CD4-positive, alpha-beta memory T cell (primary cell): ENCODE data around the gene NMNAT1. TPM values are rescaled to one million over a fixed set of nuclear protein-coding genes. Genes with fewer than 3 reads are reported as not detected.
A peak's percentile ranks its signal among the peaks of the same experiment; 100 is the strongest.

ENCODE experiments used
- CTCF ChIA-PET: fragments of 350-600 bp; sonication (Branson Sonifier 250); formaldehyde crosslinking; loops from one replicate; lab custom pipeline; 2021; ENCODE audit warnings: inconsistent platforms; ENCODE audit not compliant: partially characterized antibody; lab: Charles Lee
- POLR2A ChIA-PET: fragments of 350-600 bp; sonication (Branson Sonifier 250); formaldehyde crosslinking; loops from one replicate; lab custom pipeline; 2021; ENCODE audit not compliant: partially characterized antibody; lab: Charles Lee
- DNase-seq, 5 donors: peaks; one replicate each; pipeline versions ENCODE4 v3.0.0 to v3.0.0-alpha.2; 2020 to 2022; ENCODE audit warnings: mixed read lengths in 1 of 5
- H3K27ac ChIP-seq: one replicate; pipeline ENCODE4 v1.7.0; 2013; ENCODE audit warnings: low read depth, low read length
- H3K27me3 ChIP-seq: 2 replicates; pipeline ENCODE4 v1.7.0; 2013; ENCODE audit warnings: mild to moderate bottlenecking, low read length, moderate library complexity; ENCODE audit not compliant: insufficient read depth
- H3K36me3 ChIP-seq: 2 replicates; pipeline ENCODE4 v1.7.0; 2013; ENCODE audit warnings: mild to moderate bottlenecking, low read length, moderate library complexity; ENCODE audit not compliant: insufficient read depth
- H3K4me1 ChIP-seq: 2 replicates; pipeline ENCODE4 v1.7.0; 2013; ENCODE audit warnings: mild to moderate bottlenecking, low read length, moderate library complexity; ENCODE audit not compliant: insufficient read depth
- H3K4me3 ChIP-seq, 2 donors: one replicate each; pipeline ENCODE4 v1.7.0; 2013; ENCODE audit warnings: low read length in 2 of 2, mild to moderate bottlenecking in 1 of 2
- H3K9me3 ChIP-seq, 2 donors: one replicate each; pipeline ENCODE4 v1.7.0; 2013; ENCODE audit warnings: low read length in 2 of 2, control low read depth in 1 of 2; ENCODE audit not compliant: control insufficient read depth in 1 of 2
- H3K27ac Mint-ChIP-seq, 7 donors: one replicate each; pipeline ENCODE4 v1.8.0; 2020 to 2021; ENCODE audit warnings: mixed read lengths in 7 of 7, mild to moderate bottlenecking in 6 of 7, inconsistent platforms in 3 of 7, moderate library complexity in 3 of 7
- H3K27me3 Mint-ChIP-seq, 2 donors: one replicate each; pipeline ENCODE4 v1.8.0; 2020 to 2021; ENCODE audit warnings: mixed read lengths in 2 of 2
- H3K36me3 Mint-ChIP-seq, 2 donors: one replicate each; pipeline ENCODE4 v1.8.0; 2020 to 2021; ENCODE audit warnings: mixed read lengths in 2 of 2, inconsistent platforms in 1 of 2, mild to moderate bottlenecking in 1 of 2
- H3K4me1 Mint-ChIP-seq, 4 donors: one replicate each; pipeline ENCODE4 v1.8.0; 2020 to 2021; ENCODE audit warnings: mixed read lengths in 4 of 4, mild to moderate bottlenecking in 1 of 4
- H3K4me3 Mint-ChIP-seq, 8 donors: one replicate each; pipeline ENCODE4 v1.8.0; 2020 to 2021; ENCODE audit warnings: mixed read lengths in 8 of 8, mild to moderate bottlenecking in 7 of 8, moderate library complexity in 6 of 8, inconsistent platforms in 3 of 8
- H3K9me3 Mint-ChIP-seq, 8 donors: one replicate each; pipeline ENCODE4 v1.8.0; 2020 to 2021; ENCODE audit warnings: mixed read lengths in 8 of 8, mild to moderate bottlenecking in 5 of 8, inconsistent platforms in 3 of 8, moderate library complexity in 1 of 8
- intact Hi-C: fragments of 100-400 bp; cut with micrococcal nuclease; formaldehyde crosslinking; loops from one replicate; pipeline ENCODE4 v1.15.1; 2023
- polyA plus RNA-seq, 2 donors: library from polyadenylated mRNA; unstranded; fragments of 300-500 nt; fragmentation: Illumina TruSeq; gene quantifications; one replicate each; pipeline ENCODE4 v1.2.3, GENCODE V29; 2021
- total RNA-seq, 2 experiments: library from RNA; stranded (reverse); gene quantifications; one replicate each; pipeline ENCODE4 v1.2.3, GENCODE V29; 2021

NMNAT1 gene
- total and polyA plus RNA-seq, 4 experiments from 2014 or later = 0.57 to 6.7 (median 6.2) TPM

DNA sequence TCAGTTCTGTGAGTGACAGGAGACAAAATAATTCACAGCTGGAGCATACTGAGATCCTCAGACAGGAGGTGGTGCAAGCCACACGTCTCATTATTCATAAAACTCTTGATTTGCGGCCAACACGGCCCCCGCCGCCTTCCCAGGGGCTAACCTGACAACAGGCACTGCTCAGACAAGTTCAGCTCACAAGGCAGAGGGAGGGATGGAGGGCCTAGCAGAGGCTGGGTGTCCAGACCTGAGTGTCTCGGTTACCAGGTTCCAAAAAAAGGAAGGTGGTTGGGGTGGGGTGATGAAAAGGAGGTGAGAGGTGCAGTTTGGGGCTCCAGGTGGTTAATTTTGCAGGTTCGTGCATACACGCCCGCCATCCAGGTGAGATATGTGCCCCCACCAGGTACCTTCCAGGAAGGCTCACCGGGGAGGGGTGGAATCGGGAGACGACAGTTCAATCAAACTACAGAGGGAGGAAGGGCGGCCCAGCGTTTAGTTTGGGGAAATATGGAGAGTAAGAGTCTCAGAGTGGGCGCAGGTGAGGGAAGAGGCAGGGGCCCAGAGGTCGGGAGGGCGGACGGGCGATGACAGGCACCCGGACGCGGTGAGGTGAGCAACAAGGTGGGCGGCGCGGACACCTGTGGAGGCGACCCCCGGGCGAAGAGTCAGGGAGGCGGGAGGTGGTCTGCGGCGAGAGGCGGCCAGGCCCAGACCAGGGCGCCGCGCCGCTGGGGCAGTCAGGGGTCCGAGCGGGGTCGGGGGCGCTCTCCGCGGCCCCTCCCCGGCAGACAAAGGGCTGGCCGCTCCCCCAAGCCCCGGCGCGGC is 33.8 kb upstream of the NMNAT1 start:
- H3K4me1 Mint-ChIP-seq = peaks cover 29 to 39% (median 34%) of the 10 kb centered on the region in 4 donors
- ChIA-PET CTCF (interaction anchor here (1.2 kb wide), 1 partner anchor 34 kb away, joined by 3 read pairs; the partner anchor contains the start of genes LZIC and NMNAT1), POLR2A (no interaction called here)
- Histone ChIP-seq H3K9me3 (no peaks in the 10 kb centered on the region), H3K4me1 (peaks cover 16% of the 10 kb centered on the region), H3K4me3 (peak overlapping the region; percentile 63 to 80), H3K27ac (peak overlapping the region; percentile 50), H3K36me3 (no peaks in the 10 kb centered on the region), H3K27me3 (no peaks in the 10 kb centered on the region)
- no peaks in the 10 kb centered on the region for H3K27me3 Mint-ChIP-seq
- H3K36me3 Mint-ChIP-seq = peaks cover 0 to 6% of the 10 kb centered on the region in 2 donors
- peak overlapping the region; percentile 90 to 99 (median 97) for H3K4me3 Mint-ChIP-seq
- peaks cover 0 to 2% (median 0%) of the 10 kb centered on the region in 8 donors for H3K9me3 Mint-ChIP-seq
- peak overlapping the region; percentile 77 to 96 (median 92) for H3K27ac Mint-ChIP-seq
- intact Hi-C loops = loop anchor here (1.0 to 5.0 kb wide), 4 partner anchors 33 to 563 kb away; partner anchors contain the start of genes DFFA, LZIC, NMNAT1 and PEX14
- peak; percentile 6 to 54 (median 13) for DNase-seq

DNA sequence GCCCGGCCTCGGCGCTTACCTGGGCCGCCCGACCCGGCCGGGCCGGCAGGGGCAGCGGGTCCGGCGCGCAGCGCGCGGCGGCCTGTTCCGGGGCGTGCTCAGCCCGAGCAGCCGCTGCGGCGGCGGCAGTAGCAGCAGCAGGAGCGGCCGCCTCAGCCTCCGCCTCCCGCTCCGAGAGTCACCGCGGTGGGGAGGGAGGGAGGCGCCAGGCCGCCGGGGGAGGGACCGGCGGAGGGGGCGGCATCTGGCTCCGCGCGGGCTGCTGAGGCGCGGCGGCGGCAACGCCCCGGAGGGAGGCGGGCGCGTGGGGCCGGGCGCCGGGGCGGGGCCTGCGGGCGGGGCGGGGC is 33.2 kb upstream of the NMNAT1 start, which contains the start of gene CTNNBIP1:
TSS of gene CTNNBIP1 (minus strand) at position 194 of the 347 bp plus-strand sequence. CDS start 38,205 bp downstream, outside the sequence.
- Mint-ChIP-seq H3K27me3 (no peaks in the 10 kb centered on the region), H3K36me3 (peaks cover 0 to 6% of the 10 kb centered on the region in 2 donors), H3K27ac (peak within 1 kb of the TSS; percentile 85 to 99 (median 98)), H3K4me1 (peaks cover 27 to 39% (median 34%) of the 10 kb centered on the region in 4 donors), H3K4me3 (peak within 1 kb of the TSS; percentile 94 to 99 (median 98)), H3K9me3 (peaks cover 0 to 2% (median 0%) of the 10 kb centered on the region in 8 donors)
- intact Hi-C loops = loop anchor here (1.0 to 5.0 kb wide), 4 partner anchors 33 to 562 kb away; partner anchors contain the start of genes DFFA, LZIC, NMNAT1 and PEX14
- H3K27ac ChIP-seq = peak within 1 kb of the TSS; percentile 64
- no peak for DNase-seq
- peaks cover 16% of the 10 kb centered on the region for H3K4me1 ChIP-seq
- H3K4me3 ChIP-seq = peak within 1 kb of the TSS; percentile 71 to 80
- ChIA-PET CTCF (no interaction called here), POLR2A (interaction anchor here (1.2 kb wide), 4 partner anchors 33 to 281 kb away, joined by 4 to 12 read pairs (median 5); partner anchors contain the start of genes LZIC and NMNAT1)
- no peaks in the 10 kb centered on the region for H3K27me3 ChIP-seq
- no peaks in the 10 kb centered on the region for H3K36me3 ChIP-seq
- H3K9me3 ChIP-seq = no peaks in the 10 kb centered on the region

DNA sequence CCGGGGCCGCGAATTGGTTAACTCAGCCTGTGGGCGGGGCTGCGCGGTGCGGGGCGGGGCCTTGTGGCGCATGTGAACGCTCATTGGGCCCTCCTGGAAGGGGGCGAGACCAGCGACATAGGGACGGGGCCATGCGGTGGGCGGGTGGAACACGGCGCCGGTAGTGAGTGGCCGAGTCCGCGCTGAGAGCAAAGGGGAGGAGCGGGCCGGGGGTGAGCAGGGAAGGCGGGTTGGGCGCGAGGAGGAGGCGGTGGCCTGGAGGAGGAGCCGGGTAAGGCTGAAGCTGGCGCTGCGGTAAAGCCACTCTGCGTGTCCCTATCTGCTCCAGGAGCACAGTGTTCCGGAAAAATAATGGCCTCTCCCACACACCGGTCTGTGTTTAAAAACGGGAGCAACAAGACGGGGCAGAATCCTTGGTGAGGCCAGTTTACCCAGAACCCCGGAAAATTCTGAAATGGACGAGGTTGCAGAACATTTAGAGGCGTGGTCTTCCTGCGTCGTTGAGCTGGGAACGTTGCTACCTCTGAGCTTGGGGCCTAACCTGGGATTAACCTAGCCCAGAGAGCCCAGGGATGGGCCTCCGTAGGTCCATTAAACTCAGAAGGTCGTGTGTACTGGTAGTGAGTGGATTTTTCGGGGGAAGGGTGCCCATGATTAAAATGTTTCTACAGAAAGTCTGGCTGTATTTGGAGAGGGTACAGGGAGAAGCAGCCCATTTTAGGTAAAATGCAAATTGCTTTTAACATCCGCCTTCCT is 32.7 kb upstream of the NMNAT1 start:
- no peaks in the 10 kb centered on the region for H3K9me3 ChIP-seq
- Mint-ChIP-seq H3K27me3 (no peaks in the 10 kb centered on the region), H3K9me3 (peaks cover 0 to 2% (median 0%) of the 10 kb centered on the region in 8 donors), H3K4me3 (peak overlapping the region; percentile 92 to 99 (median 96)), H3K4me1 (peaks cover 27 to 39% (median 34%) of the 10 kb centered on the region in 4 donors), H3K36me3 (peaks cover 0 to 6% of the 10 kb centered on the region in 2 donors), H3K27ac (peak overlapping the region; percentile 85 to 99 (median 98))
- ChIA-PET POLR2A (interaction anchor here (0.8 to 1.2 kb wide), 8 partner anchors 32 to 321 kb away, joined by 3 to 12 read pairs (median 4); partner anchors contain the start of genes KIF1B, LZIC, NMNAT1 and UBE4B), CTCF (interaction anchor here (0.9 to 1.0 kb wide), 3 partner anchors 36 to 285 kb away, joined by 3 to 6 read pairs (median 3); no protein-coding TSS in a partner anchor)
- H3K27me3 ChIP-seq = no peaks in the 10 kb centered on the region
- peaks cover 16% of the 10 kb centered on the region for H3K4me1 ChIP-seq
- peak overlapping the region; percentile 71 to 78 for H3K4me3 ChIP-seq
- peak overlapping the region; percentile 64 for H3K27ac ChIP-seq
- no peaks in the 10 kb centered on the region for H3K36me3 ChIP-seq
- DNase-seq = peak; percentile 100
- intact Hi-C loops = loop anchor here (1.0 to 5.0 kb wide), 4 partner anchors 32 to 562 kb away; partner anchors contain the start of genes DFFA, LZIC, NMNAT1 and PEX14

DNA sequence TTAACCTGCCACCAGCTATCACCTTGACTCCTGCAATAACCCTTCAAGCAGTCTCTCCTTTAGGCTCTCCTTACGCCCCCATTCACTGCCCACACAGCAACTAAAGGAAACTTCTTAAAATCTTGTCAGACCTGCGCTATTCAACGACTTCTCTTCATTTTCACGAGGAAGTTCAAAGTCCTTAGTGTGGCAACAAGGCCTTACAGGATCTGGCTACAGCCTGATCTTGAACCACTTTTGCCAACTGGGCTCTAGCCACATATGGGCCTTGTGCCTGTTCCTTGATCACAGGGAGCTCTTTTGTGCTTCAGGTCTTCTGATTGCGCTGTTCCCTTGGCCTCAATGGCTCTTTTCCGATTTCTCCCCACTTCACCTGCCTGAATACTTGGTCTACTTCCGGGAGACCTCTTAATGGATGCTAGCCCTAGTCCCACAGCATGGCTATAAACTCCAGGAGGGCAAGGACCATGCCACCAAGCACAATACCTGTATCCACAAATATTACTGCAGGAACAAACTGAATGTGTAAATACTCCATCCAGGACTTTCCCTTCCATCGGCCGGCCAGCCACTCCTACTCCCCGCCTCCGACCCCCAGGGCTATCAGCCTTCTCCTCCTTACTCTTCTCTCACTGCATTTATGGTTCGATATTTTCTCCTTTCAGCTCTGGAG is 30.9 kb upstream of the NMNAT1 start:
- CTCF ChIA-PET = no interaction called here

DNA sequence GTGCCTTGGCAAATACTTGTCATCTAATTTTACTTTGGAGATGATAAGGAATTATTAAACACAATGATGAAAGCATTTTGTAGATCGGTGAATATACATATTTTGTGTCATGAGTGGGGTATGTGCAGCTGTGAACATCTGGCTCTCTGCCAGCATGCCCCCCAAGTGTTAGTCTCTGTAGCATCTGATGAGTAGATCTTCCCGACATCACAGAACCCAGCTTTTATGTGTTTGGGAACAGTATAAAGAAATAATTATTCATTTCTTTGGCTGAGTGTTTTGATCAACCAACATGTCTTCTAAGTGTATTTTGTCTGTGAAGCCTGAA is 28.7 kb upstream of the NMNAT1 start:
- H3K4me3 Mint-ChIP-seq = no peak overlapping the region
- no peaks in the 10 kb centered on the region for H3K27me3 Mint-ChIP-seq
- H3K9me3 Mint-ChIP-seq = no peaks in the 10 kb centered on the region
- no peak for DNase-seq
- peak overlapping the region in 2 of 7 donors; percentile 13 to 42 for H3K27ac Mint-ChIP-seq
- CTCF ChIA-PET = interaction anchor here (0.7 to 1.2 kb wide), 3 partner anchors 10 to 46 kb away, joined by 3 read pairs; no protein-coding TSS in a partner anchor
- Histone ChIP-seq H3K4me1 (peaks cover 6% of the 10 kb centered on the region), H3K36me3 (no peaks in the 10 kb centered on the region), H3K27me3 (no peaks in the 10 kb centered on the region), H3K4me3 (no peak overlapping the region), H3K27ac (no peak overlapping the region), H3K9me3 (no peaks in the 10 kb centered on the region)
- POLR2A ChIA-PET = no interaction called here
- peaks cover 9 to 22% (median 15%) of the 10 kb centered on the region in 4 donors for H3K4me1 Mint-ChIP-seq
- intact Hi-C loops = loop anchor here (5.0 kb wide), 1 partner anchor 558 kb away; the partner anchor contains the start of genes DFFA and PEX14
- H3K36me3 Mint-ChIP-seq = peaks cover 0 to 4% of the 10 kb centered on the region in 2 donors

More for the DNA sequence above, 30.9 kb upstream of the NMNAT1 start:
- no peak for DNase-seq
- peaks cover 0 to 2% (median 0%) of the 10 kb centered on the region in 8 donors for H3K9me3 Mint-ChIP-seq
- Histone ChIP-seq H3K27ac (no peak overlapping the region), H3K9me3 (no peaks in the 10 kb centered on the region), H3K4me3 (no peak overlapping the region), H3K27me3 (no peaks in the 10 kb centered on the region), H3K36me3 (no peaks in the 10 kb centered on the region), H3K4me1 (peaks cover 16% of the 10 kb centered on the region)
- intact Hi-C loops = loop anchor here (5.0 kb wide), 1 partner anchor 560 kb away; the partner anchor contains the start of genes DFFA and PEX14
- peaks cover 0 to 6% of the 10 kb centered on the region in 2 donors for H3K36me3 Mint-ChIP-seq
- peaks cover 23 to 39% (median 31%) of the 10 kb centered on the region in 4 donors for H3K4me1 Mint-ChIP-seq
- H3K27me3 Mint-ChIP-seq = no peaks in the 10 kb centered on the region
- POLR2A ChIA-PET = interaction anchor here (0.8 kb wide), 1 partner anchor 31 kb away, joined by 3 read pairs; the partner anchor contains the start of genes LZIC and NMNAT1
- H3K27ac Mint-ChIP-seq = peak overlapping the region; percentile 43 to 90 (median 86)
- H3K4me3 Mint-ChIP-seq = peak overlapping the region in 6 of 8 donors; percentile 16 to 81 (median 60)

DNA sequence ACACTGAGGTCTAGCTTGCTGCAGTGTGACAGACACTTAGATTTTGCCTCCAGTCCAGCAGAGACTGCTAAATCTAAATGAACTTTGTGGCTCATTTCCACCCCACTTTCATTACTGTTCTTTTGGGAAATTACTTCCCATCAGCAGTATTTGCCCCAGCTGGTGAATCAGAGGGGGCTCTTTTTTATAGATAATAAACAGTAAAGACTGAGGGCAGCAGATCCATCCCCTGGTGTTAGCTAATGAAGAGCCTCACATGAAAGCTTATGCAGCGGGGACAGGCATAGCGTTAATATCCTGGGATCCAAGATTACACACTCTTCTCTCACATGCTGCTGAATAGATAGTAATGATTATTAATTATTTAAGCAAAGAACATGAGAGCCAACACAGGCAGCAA is 26.8 kb upstream of the NMNAT1 start:
- Histone ChIP-seq H3K4me3 (no peak overlapping the region), H3K27ac (no peak overlapping the region), H3K4me1 (peaks cover 1% of the 10 kb centered on the region), H3K27me3 (no peaks in the 10 kb centered on the region), H3K9me3 (no peaks in the 10 kb centered on the region), H3K36me3 (no peaks in the 10 kb centered on the region)
- Mint-ChIP-seq H3K27ac (no peak overlapping the region), H3K27me3 (no peaks in the 10 kb centered on the region), H3K4me3 (no peak overlapping the region), H3K9me3 (no peaks in the 10 kb centered on the region), H3K4me1 (peaks cover 4 to 12% (median 6%) of the 10 kb centered on the region in 4 donors), H3K36me3 (no peaks in the 10 kb centered on the region)
- DNase-seq = no peak
- intact Hi-C loops = no loop called here
- CTCF ChIA-PET = interaction anchor here (1.0 to 1.3 kb wide), 2 partner anchors 25 to 294 kb away, joined by 3 to 4 read pairs; partner anchors contain the start of gene KIF1B
- POLR2A ChIA-PET = interaction anchor here (0.7 kb wide), 1 partner anchor 14 kb away, joined by 3 read pairs; no protein-coding TSS in a partner anchor
